Prostate gland (tissue), 2 donors: ENCODE results near the gene LPCAT4.

Source experiments
- POLR2A ChIP-seq: fragments of 450-650 bp; IDR thresholded peaks from one replicate; pipeline ENCODE4 v1.6.1; 2016; ENCODE audit warnings: antibody characterized with exemption, mild to moderate bottlenecking
- POLR2AphosphoS5 ChIP-seq: sonication (generic); formaldehyde crosslinking; IDR thresholded peaks from one replicate; pipeline ENCODE4 v1.6.1; 2017; ENCODE audit warnings: antibody characterized with exemption
- TF ChIP-seq, protein P1 (sequence below), 4 experiments: fragments of 200-600 bp in 2 of 4; fragments of 450-650 bp in 2 of 4; sonication (generic) in 2 of 4; IDR thresholded peaks; 1 replicate in 3 of 4; 2 replicates in 1 of 4; pipeline ENCODE4 v1.5.1; 2016 to 2019; ENCODE audit warnings: antibody characterized with exemption in 4 of 4, mild to moderate bottlenecking in 2 of 4, moderate library complexity in 2 of 4

DNA sequence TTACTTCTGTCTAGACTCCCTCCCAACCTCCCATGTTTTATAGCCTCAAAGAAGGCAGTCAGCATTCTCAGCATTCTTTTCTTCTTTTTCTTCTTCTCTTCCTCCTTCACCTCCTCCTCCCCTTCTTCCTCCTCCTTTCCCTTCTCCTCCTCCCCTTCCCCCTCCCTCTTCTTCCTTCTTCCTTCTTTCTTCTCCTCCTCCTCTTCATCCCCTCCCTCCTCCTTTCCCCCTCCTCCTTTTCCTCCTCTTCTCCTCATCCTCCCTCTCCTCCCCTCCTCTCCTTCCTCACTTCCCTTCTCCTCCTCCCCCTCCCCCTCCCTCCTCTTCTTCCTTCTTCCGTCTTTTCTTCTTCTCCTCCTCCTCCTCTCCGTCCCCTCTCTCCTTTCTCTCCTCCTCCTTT, 3.6 kb upstream of the LPCAT4 start:
- TF ChIP-seq POLR2A (no peak), POLR2AphosphoS5 (no peak)
- TF ChIP-seq, protein P1, sequence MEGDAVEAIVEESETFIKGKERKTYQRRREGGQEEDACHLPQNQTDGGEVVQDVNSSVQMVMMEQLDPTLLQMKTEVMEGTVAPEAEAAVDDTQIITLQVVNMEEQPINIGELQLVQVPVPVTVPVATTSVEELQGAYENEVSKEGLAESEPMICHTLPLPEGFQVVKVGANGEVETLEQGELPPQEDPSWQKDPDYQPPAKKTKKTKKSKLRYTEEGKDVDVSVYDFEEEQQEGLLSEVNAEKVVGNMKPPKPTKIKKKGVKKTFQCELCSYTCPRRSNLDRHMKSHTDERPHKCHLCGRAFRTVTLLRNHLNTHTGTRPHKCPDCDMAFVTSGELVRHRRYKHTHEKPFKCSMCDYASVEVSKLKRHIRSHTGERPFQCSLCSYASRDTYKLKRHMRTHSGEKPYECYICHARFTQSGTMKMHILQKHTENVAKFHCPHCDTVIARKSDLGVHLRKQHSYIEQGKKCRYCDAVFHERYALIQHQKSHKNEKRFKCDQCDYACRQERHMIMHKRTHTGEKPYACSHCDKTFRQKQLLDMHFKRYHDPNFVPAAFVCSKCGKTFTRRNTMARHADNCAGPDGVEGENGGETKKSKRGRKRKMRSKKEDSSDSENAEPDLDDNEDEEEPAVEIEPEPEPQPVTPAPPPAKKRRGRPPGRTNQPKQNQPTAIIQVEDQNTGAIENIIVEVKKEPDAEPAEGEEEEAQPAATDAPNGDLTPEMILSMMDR (IDR thresholded peaks at IDR 0.05), result no peak
